ENCODE results near the gene FRK.

The FRK gene

GRCh38 chr6:115885636-115886366, 174.9 kb downstream of the FRK start:
- DNase-seq (ENCODE audit: low read depth): no peak

- no peak for DNase-seq (ENCODE audit: low read depth)
Measured at GRCh38 chr6:115882771-115883170, 177.9 kb downstream of the FRK start.

GRCh38 chr6:115882174-115882573, 178.5 kb downstream of the FRK start:
- DNase-seq (ENCODE audit: low read depth): no peak
